Activated T-helper 2 cell treated with anti-CD3 and anti-CD28 coated beads, Interferon-gamma antibody, Interleukin-2, Interleukin-4, amounts not matched to agents 10 μg/mL and 5 μg/mL and 100 μg/mL, durations not matched to agents 14 hours and 24 hours and 36 hours (primary cell): ENCODE results near the gene CT47A1. TPM values are rescaled to one million over a fixed set of nuclear protein-coding genes. Genes with fewer than 3 reads are reported as not detected.

Source experiments
- total RNA-seq: library from RNA; stranded (reverse); gene quantifications from 2 replicates; pipeline ENCODE4 v1.2.3, GENCODE V29; 2022

CT47A1 gene
- total RNA-seq, 1 donor from 2014 or later, result not detected

Other genes starting within 250 kb of the CT47A1 start
- not detected in 2 replicates for gene CT47B1, start 109.9 kb downstream of the CT47A1 start, total RNA-seq
- not detected in 2 replicates for gene CT47A11, start 48.6 kb downstream of the CT47A1 start, total RNA-seq
- gene CT47A10, start 43.7 kb downstream of the CT47A1 start, total RNA-seq, result not detected in 2 replicates
- gene CT47A9, start 38.9 kb downstream of the CT47A1 start, total RNA-seq, result not detected in 2 replicates
- gene CT47A8, start 34.0 kb downstream of the CT47A1 start, total RNA-seq, result not detected in 2 replicates
- gene CT47A7, start 29.2 kb downstream of the CT47A1 start, total RNA-seq, result not detected in 2 replicates
- not detected in 2 replicates for gene CT47A6, start 24.3 kb downstream of the CT47A1 start, total RNA-seq
- gene CT47A5, start 19.4 kb downstream of the CT47A1 start, total RNA-seq, result not detected in 2 replicates
- not detected in 2 replicates for gene CT47A4, start 14.6 kb downstream of the CT47A1 start, total RNA-seq
- gene CT47A3, start 9.7 kb downstream of the CT47A1 start, total RNA-seq, result not detected in 2 replicates
- not detected in 2 replicates for gene CT47A2, start 4.8 kb downstream of the CT47A1 start, total RNA-seq
- 2.9 TPM in 2 replicates for gene GLUD2, start 61.9 kb upstream of the CT47A1 start, total RNA-seq